AG04449 (cell line): ENCODE measurements around the gene KLHL29.

Experiments used
- CTCF ChIA-PET: fragments of 350-600 bp; formaldehyde crosslinking; extraction: SDS; loops from one replicate; lab custom pipeline; 2021; ENCODE audit warnings: antibody characterized with exemption; lab: Yijun Ruan, JAX
- POLR2A ChIA-PET: fragments of 400-600, 350-600 bp; formaldehyde crosslinking; extraction: SDS; loops from one replicate; lab custom pipeline; 2020; ENCODE audit warnings: antibody characterized with exemption, inconsistent platforms; lab: Yijun Ruan, JAX
- DNase-seq: peaks from one replicate; pipeline ENCODE4 v3.0.0-alpha.2; 2010; ENCODE audit warnings: low read depth, low spot score
- H3K4me3 ChIP-seq: 2 replicates; pipeline ENCODE4 v1.5.1; 2011; ENCODE audit warnings: low read depth, mild to moderate bottlenecking, control low read depth, low read length
- TF ChIP-seq, protein P1 (sequence below): IDR thresholded peaks from one replicate; pipeline ENCODE4 v1.5.1; 2011; ENCODE audit warnings: mild to moderate bottlenecking, moderate library complexity, low read length, control low read depth, inconsistent platforms; ENCODE audit not compliant: insufficient read depth; ENCODE audit errors: missing control alignments

Gene KLHL29

DNA sequence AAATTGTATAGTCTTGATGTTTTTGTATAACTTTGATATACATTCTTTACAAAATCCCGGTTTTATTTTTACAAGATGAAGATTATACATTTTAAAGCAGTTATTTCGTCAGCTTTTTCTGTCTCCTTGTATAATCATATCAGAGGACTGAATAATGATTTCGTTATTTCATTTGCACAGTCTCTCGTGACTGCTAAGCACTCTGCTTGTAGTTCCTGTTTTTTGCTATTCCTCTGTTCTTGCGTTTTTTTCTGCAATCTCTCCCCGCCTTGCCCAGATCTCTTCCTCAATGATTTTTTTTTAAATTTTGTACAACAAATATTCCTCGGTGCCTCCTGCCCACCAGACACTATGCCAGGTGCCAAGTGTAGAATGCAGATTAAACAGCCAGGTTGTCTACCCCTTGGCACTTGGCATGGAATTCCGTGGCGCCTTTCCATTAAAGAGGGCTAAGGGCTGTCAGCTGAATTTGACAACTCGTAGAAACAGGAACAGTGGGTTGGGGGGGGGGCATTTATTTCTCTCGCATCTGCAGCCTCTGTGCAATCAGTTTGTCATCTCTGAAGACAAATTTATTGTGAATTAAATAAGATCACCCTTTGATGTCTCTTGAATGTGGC lies 69.6 kb downstream of the KLHL29 start:
- POLR2A ChIA-PET: no interaction called here
- CTCF ChIA-PET: interaction anchor here (0.6 kb wide), 1 partner anchor 113 kb away, joined by 3 read pairs; no protein-coding TSS in a partner anchor
- no peak for DNase-seq
- TF ChIP-seq, protein P1, sequence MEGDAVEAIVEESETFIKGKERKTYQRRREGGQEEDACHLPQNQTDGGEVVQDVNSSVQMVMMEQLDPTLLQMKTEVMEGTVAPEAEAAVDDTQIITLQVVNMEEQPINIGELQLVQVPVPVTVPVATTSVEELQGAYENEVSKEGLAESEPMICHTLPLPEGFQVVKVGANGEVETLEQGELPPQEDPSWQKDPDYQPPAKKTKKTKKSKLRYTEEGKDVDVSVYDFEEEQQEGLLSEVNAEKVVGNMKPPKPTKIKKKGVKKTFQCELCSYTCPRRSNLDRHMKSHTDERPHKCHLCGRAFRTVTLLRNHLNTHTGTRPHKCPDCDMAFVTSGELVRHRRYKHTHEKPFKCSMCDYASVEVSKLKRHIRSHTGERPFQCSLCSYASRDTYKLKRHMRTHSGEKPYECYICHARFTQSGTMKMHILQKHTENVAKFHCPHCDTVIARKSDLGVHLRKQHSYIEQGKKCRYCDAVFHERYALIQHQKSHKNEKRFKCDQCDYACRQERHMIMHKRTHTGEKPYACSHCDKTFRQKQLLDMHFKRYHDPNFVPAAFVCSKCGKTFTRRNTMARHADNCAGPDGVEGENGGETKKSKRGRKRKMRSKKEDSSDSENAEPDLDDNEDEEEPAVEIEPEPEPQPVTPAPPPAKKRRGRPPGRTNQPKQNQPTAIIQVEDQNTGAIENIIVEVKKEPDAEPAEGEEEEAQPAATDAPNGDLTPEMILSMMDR: no peak
- H3K4me3 ChIP-seq: no peak overlapping the region

DNA sequence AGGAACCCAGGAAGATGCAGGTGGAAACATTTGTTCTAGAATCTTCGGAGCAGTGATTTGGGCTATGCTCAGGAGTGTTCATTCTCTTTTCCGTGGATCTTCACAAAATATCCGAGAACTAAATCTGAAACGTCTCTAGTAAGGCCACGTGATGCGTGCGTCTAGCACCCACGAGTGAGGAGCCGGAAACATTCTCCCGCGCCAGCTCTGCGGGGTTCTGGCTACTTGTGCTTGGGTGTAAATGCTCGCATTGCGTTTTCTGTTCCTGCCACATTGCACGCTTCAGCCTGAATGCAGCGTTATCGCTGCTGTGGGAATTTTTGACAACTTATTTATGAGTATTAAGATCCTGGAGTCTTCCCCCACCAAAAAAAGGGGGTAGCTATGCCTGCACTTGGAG lies 71.4 kb downstream of the KLHL29 start:
- TF ChIP-seq, protein P1: no peak
- CTCF ChIA-PET: no interaction called here

DNA sequence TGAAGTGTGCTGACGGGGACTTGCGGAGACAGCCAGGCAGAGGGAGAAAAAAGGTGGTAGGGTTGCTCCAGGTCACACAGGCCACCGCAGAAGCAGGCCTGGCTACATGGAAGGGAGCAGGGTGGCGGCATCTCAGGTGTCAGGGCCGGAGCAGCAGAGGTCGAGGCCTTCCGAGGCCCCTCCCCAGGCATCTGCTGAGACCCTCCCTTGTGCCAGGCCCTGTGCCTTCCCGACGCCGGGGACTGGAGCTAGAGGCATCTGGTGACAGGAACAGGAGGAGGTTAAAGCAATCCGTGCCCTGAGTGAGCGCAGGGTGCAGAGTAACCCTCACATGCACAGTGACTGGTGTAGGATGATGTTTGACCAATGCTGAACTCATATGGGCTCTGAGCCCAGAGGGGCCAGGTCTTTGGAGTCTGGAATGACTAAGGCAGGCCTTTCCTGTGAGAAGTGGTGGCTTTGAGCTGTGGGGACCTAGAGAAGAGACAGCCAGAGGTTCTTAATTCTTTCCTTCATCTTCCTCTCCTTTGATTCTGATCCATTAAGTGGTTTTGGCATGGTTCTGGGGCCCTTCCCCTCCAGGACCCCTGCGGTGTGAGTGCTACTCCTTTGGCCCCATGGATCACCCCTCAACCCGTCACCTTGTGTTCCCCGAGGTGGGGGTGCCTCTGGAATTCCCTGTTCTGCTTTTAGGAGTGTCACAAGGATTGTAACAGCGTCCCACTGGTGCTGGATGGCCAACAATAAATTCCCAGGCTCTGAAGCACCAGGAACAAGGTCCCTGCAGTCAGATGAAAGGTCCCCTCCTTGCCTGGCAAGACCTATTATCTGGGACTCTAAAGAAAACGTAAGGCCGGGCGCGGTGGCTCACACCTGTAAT lies 72.1 kb downstream of the KLHL29 start:
- TF ChIP-seq, protein P1: no peak
- CTCF ChIA-PET: interaction anchor here (2.8 kb wide), 1 partner anchor 21 kb away, joined by 9 read pairs; no protein-coding TSS in a partner anchor
- H3K4me3 ChIP-seq: no peak overlapping the region
- POLR2A ChIA-PET: no interaction called here
- DNase-seq: no peak

More for the DNA sequence above, 71.4 kb downstream of the KLHL29 start:
- no peak for DNase-seq
- no peak overlapping the region for H3K4me3 ChIP-seq
- POLR2A ChIA-PET: no interaction called here

DNA sequence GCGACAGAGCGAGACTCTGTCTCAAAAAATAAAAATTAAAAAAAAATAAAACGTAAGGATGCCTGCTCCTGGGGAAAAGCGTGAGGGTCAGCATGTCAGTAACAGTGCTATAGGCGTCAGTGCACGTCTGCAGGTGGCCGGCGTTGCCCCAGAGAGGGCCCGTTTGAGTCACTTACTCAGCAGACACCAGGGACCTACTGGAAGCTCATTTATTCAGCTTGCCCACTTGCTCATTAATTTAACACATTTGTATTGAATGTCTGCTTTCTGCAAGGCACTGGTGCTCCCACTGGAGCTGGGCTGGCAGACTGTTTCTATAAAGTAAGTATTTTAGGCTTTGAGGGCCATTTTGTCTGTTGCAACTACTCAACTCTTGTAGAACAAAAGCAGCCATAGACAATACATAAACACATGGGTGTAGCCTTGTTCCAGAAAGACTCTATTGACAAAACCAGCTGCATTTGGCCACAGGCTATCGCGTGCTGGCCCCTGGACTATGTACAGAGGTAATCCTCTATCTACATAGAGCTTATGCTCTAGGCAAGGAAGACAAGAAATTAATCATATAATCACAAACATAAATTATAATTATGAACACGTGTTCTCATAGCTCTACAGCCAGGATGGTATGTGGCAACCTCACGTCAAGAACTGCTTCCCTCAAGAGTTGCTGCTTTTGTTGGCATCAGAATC lies 73.2 kb downstream of the KLHL29 start:
- H3K4me3 ChIP-seq: no peak overlapping the region
- TF ChIP-seq, protein P1: no peak
- ChIA-PET CTCF (interaction anchor here (1.2 to 4.3 kb wide), 6 partner anchors 7 to 107 kb away, joined by 3 to 22 read pairs (median 7); no protein-coding TSS in a partner anchor), POLR2A (interaction anchor here (1.1 kb wide), 1 partner anchor 91 kb away, joined by 3 read pairs; no protein-coding TSS in a partner anchor)
- DNase-seq: no peak

DNA sequence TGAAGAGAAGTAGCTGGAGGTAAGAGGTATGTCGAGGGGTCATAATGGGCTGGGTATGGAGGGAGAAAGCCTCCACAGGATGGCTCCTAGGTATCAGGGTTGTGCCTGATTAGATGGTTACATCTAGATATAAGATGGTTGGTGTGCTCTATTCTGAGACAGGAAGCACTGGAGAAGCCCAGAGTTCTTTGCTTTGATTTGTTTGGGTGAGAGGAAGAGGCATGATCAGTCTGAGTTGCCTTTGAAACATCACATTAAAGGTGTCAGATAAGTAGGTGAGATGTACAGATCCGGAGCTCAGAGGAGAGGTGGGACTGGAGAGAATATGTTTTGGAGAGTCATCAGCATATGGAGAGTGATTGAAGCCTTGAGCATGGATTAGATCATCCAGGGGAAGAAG lies 74.1 kb downstream of the KLHL29 start:
- DNase-seq: no peak
- TF ChIP-seq, protein P1: no peak
- no peak overlapping the region for H3K4me3 ChIP-seq
- ChIA-PET CTCF (interaction anchor here (1.1 to 4.3 kb wide), 8 partner anchors 8 to 166 kb away, joined by 3 to 22 read pairs (median 4); no protein-coding TSS in a partner anchor), POLR2A (interaction anchor here (1.1 kb wide), 1 partner anchor 90 kb away, joined by 3 read pairs; no protein-coding TSS in a partner anchor)
